ENCODE data around the gene CRMP1.

GRCh38 chr4:5866841-5867813 is 25.8 kb downstream of the CRMP1 start:
- TF ChIP-seq CTCF (IDR thresholded peaks at IDR 0.05) (no peak), POLR2AphosphoS5 (IDR thresholded peaks at IDR 0.05) (no peak)

Measured in breast epithelium (tissue), 3 donors.